ENCODE data around the gene LNPK.
"Not testable (repeated sequence)": the region's sequence is repeated elsewhere in the genome, so short reads cannot be mapped to it uniquely, and the experiment has no call there.

The LNPK gene

DNA sequence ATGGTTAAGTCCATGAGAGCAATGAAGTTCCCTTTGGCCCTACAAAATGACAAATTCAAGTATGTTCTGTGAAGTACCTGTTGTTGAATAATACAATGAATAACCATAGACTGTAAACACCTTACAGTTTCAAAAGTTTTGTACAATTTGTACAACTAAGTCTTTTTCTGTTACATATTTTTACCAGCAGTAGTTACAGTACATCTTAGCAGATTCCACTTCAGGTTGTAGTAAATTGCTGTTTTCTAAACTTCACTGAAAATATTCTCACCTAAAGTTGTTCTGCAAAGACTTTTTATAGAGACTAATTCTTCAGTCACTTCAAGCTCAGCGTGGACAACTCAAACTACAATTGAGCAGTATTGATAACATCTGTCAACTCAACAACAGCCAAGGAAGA lies 28.7 kb downstream of the LNPK start:
- DNase-seq (ENCODE audit: low read depth in 1 of 2, low spot score in 1 of 2): no peak

DNA sequence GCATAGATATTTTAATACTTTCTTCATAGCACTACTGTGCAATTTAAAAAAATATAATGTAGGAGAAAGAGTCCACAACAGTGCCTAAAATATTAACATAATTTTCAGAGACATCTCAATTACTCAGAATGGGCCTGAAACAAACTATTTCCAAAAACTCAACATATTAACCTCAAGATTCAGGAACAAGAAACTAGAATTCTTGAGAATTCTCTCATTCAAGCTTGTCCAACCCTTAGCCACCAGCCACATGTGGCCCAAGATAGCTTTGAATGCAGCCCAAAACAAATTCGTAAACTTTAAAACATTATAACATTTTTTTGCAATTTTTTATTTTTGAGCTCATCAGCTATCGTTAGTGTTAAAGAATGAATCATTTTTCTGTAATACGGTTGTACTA lies 35.2 kb downstream of the LNPK start:
- DNase-seq (ENCODE audit: low read depth in 1 of 2, low spot score in 1 of 2): no peak

DNA sequence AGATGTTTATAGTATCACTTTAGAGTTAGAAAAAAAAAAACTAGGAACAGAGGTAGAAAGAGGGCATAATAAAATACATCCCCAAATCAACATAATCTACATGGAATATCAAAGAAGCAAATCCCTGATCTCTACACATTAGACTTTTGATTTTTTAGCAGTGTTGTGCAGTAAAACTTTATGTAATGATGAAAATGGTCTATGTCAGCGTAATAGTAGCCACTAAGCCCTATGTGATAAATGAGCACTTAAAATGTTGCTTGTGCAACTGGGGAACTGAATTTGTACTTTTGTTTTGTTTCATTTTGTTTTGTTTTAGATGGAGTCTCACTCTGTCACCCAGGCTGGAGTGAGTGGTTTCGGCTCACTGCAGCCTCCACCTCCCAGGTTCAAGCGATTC lies 36.3 kb downstream of the LNPK start:
- no peak for DNase-seq (ENCODE audit: low read depth in 1 of 2, low spot score in 1 of 2)

DNA sequence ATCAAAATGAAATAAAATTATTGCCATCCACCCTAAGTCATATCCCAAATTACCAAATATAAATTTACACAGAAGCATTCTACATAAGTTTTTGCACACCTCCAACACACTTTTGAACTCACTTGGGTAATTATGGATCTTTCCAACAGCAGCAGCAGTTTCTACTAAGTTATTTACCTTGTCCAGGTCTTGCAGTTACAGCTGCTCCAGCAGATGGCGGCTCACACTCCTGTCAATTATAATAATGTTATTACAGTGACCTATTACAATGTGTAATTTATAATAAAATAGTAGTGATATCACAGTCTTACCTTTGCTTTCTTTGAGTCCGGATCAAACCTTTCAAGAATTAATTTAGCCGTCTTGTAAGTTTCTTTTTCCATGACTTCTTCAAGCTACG lies 37.9 kb downstream of the LNPK start:
- no peak for DNase-seq (ENCODE audit: low read depth in 1 of 2, low spot score in 1 of 2)

DNA sequence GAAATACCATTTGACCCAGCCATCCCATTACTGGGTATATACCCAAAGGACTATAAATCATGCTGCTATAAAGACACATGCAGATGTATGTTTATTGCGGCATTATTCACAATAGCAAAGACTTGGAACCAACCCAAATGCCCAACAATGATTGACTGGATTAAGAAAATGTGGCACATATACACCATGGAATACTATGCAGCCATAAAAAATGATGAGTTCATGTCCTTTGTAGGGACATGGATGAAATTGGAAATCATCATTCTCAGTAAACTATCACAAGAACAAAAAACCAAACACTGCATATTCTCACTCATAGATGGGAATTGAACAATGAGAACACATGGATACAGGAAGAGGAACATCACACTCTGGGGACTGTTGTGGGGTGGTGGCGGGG lies 38.9 kb downstream of the LNPK start:
- not testable (repeated sequence) for DNase-seq (ENCODE audit: low read depth in 1 of 2, low spot score in 1 of 2)

DNA sequence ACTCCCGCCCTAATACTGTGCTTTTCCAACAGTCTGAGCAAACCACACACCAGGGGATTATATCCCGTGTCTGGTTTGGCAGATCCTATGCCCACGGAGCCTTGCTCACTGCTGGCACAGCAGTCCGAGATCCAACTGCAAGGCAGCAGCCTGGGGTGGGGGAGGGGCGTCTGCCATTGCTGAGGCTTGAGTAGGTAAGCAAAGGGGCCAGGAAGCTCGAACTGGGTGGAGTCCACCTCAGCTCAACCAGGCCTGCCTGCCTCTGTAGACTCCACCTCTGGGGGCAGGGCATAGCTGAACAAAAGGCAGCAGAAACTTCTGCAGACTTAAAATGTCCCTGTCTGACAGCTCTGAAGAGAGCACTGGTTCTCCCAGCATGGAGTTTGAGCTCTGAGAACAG lies 44.2 kb downstream of the LNPK start:
- DNase-seq (ENCODE audit: low read depth in 1 of 2, low spot score in 1 of 2): no peak

DNA sequence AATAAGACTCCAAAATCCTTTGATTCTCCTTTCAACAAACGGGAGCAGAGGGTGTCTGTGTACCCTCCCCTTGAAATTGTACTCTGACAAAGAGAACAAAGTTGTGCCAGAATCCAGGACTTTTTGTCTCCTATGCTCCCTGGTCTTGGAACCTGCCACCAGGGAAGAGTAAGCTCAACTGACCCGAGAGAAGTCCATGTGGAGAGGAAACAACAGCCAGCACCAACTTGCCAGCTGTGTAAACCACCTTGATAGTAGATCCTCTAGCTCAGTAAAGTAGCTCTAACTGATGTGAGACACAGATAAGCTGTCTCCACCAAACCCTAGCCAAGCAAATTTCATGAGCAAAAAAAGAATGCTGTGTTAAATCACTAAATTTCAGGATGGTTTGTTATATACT lies 46.9 kb downstream of the LNPK start:
- no peak for DNase-seq (ENCODE audit: low read depth in 1 of 2, low spot score in 1 of 2)

DNA sequence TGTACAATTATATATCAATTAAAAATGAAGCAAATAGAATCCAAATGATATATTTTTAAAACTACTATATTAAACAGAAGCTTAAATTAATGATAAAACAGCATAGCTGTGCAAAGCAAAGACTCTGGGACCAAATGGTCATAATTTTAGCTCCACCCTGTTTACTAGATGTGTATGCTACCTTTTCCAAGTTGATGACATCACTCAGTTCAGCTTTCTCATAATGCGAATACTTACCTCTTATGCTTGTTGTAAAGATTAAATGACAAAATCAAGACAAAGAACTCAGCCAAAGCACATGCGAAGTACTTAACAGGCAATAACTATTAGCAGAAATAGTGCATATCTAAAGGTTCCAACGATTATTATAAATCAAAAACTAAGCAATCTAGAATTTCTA lies 51.6 kb downstream of the LNPK start:
- DNase-seq (ENCODE audit: low read depth in 1 of 2, low spot score in 1 of 2): no peak

DNA sequence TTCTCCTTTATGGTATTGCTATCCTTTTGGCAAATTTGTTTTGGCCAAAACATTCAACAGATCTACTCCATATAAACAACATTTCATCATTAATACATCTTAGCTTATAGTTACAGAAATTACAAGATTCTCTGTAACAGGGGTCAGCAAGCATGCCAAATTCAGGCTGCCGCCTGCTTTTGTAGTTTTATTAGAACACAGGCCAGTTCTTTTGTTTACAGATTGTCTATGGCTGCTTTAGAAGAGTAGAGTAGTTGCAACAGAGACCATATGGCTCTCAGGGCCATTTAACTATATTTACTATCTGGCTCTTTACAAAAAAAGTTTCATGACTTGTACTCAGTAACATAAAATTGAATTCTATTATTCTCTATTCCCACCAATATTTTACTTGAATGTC lies 53.9 kb downstream of the LNPK start:
- DNase-seq (ENCODE audit: low read depth in 1 of 2, low spot score in 1 of 2): no peak

DNA sequence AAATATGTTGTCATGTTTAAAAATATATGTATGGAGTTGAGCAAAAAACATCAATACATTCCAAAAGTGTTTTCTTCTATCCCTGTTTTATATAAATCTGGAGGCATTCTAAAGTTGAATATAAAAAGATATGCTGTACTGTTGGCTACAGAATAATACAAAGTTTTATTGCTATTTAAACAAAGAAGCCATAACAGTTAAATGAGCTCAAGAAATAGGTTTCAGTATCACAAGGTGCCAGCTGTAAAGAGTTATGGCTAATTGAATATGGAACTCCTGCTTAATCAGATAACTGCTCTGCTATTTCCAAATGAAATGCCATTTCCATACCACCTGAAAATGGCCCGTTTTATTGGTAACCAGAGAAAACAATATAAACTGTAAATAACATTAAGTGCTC lies 55.0 kb downstream of the LNPK start:
- no peak for DNase-seq (ENCODE audit: low read depth in 1 of 2, low spot score in 1 of 2)

DNA sequence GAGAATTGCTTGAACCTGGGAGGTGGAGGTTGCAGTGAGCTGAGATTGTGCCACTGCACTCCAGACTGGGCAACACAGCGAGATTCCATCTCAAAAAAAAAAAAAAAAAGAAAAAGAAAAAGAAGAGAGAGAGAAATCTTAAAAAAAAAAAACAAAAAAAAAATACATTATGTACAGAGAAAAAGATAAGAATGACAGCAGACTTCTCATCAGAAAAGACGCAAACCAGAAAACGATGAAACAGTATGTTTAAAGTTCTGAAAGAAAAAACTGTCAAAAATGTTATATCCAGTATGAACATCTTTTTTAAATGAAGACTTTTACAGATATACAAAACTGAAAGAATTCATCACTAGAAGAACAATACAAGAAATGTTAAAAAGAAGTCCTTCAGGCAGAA lies 60.4 kb downstream of the LNPK start:
- DNase-seq (ENCODE audit: low read depth in 1 of 2, low spot score in 1 of 2): no peak

DNA sequence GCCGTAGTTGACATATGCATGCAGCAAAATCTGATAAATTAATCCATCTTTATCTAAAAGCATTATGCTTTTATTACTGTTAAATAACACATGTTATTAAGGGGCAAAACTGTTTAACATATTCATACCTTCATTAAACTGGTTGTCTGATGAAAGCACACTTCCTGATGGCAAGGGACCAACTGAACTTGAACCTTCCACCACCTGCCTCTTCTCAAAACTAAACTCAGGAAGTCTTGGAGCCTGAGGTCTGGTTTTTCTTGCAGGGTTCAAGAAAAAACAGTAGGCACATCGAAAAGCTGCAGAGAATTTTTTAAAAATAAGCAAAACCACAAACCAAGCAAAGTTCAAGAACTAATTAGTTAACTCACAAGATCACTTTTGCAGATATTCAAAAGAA lies 64.9 kb downstream of the LNPK start:
- no peak for DNase-seq (ENCODE audit: low read depth in 1 of 2, low spot score in 1 of 2)

DNA sequence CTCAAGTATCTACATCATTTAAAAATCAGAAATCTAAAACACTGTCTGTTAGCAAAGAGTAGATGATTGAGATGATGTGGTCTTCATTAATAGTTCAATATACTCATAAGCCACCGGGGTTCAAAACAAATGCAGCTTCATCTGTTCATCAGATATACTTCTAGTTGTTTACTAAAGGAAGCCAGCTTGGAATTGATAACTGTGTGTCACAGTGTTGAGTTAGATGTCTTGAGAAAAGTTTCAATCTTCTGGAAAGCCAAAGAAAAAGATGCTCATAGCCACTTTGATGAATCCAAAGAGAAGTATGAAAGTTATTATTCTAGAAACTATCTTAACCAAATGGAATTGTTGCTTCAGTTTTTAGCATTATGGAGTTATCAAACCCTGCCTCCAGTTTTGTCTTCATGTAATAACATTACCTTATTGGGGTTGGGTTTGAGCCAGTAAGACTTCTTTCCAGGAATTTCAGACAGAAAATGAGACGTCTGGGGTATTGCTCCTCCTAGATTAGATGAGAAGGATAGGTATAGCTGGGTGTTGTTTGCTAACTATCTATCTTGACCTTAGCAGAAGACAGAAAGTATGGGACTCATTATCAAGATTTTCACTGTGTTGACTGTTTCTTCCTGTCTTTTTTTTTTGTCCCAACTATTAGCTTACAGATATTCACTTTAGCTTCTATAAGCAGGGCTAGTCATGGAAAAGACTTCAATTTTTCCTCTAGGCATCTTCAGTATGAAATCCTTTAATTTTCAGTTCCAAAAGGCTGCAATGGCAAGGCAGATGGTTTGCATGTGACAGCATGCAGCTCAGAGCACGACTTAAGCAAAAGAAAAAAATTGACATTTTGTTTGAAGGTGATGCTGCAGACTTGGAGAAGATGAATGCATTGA lies 66.5 kb downstream of the LNPK start:
- DNase-seq (ENCODE audit: low read depth in 1 of 2, low spot score in 1 of 2): no peak

DNA sequence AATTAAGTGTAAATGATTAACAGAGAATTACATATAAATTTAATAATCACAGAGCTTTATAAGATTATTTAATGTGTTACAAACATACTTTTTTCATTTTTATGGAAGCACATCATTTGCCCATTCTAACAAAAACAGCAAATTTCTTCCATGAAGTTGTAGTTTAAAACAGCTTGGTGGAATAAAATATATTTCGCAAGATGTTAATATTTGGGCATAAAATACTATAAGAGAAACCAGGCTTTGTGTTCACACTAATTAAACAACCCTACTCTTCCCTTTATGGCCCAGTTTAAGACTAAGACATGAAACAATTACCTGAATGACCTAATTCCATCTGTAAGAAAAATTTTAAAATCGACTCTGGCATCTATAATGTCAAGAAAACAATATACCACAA lies 69.4 kb downstream of the LNPK start:
- no peak for DNase-seq (ENCODE audit: low read depth in 1 of 2, low spot score in 1 of 2)

DNA sequence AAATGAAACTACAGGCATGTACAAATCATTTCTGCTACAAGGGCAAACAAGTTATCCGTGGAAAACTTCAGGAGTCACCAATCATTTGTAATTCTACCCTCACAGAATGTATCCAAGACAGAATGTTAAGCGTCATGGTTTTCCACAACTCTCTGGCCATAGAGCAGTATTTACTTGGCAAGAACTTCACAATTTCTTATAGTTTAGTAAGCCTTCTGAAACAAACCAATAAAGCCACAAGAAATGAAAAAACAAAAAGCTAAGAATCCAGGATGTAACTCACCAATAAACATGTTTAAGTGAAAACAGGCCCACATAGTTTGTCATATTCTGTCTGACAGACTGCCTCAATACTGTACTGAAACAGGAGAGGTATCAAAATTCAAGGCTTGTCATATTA lies 70.3 kb downstream of the LNPK start:
- DNase-seq (ENCODE audit: low read depth in 1 of 2, low spot score in 1 of 2): no peak

DNA sequence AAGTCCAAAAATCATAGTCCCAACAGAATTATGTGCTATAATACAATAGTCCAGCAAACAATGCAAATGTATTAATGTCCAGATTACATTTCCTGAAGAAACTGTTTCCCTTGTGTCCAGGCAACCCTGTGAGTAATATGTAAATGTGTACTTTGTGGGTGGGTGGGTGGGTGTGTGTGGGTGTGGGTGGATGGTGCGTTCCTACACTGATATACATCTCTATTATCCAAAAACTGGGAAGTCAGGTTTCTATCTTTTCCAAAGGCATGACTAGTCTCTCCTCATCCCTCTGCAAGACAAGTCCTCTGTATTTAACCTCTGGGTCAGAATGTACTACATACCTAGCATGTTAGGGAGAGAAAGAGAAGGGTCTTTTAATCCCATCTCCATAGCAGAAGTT lies 71.6 kb downstream of the LNPK start:
- DNase-seq (ENCODE audit: low read depth in 1 of 2, low spot score in 1 of 2): no peak

DNA sequence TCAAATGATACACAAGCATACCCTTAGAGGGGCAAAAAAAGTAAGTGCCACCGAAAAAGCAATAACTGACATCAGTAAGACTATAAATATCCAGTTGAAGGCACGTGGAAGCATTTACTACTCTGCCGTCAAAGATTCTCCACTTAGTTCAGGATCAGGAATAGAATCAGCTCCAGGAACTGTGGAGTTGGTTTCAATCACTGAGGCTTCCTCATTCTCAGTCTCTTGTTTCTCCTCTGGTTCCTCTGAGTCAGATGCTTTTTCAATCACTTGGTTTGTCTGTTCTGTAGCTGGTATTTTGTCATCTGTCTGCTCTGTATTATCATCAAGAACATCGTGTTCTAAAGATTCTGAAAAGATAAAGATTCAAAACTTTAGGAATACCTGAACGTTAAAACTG lies 72.2 kb downstream of the LNPK start:
- DNase-seq (ENCODE audit: low read depth in 1 of 2, low spot score in 1 of 2): no peak

DNA sequence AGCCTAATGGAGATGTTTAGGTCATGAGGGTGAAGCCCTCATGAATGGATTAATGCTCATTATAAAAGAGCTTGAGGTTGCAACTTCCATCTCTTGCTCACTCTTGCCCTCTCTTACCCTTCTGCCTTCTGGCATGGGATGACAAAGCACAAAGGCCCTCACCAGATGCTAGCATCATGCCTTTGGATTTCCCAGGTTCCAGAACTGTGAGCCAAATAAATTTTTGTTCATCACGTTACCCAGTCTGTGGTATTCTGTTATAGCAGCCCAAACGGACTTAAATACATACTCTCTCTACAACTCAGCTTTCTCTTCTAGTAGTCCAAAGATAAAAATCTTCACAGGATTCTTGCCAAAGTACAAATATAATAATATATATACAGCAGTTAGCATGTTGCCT lies 75.8 kb downstream of the LNPK start:
- DNase-seq (ENCODE audit: low read depth in 1 of 2, low spot score in 1 of 2): no peak

DNA sequence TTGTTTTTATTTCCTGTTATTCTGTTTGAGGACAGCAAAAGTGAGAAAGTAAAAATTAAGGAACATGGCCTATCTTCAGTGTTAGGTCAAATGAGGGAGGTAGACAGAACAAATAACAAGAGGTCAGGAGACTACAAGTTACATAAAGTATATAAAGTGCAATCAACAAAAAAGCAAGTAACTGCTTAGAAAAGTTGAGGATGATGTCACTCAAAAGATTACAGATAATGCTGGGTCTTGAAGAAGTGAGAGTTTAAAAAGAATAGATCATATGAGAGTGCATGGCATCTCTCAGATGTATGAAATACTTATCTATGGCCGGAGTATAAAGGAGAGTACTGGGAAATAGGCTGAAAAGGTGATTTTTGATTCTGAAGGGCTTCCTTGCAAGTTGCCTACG lies 79.9 kb downstream of the LNPK start:
- no peak for DNase-seq (ENCODE audit: low read depth in 1 of 2, low spot score in 1 of 2)

DNA sequence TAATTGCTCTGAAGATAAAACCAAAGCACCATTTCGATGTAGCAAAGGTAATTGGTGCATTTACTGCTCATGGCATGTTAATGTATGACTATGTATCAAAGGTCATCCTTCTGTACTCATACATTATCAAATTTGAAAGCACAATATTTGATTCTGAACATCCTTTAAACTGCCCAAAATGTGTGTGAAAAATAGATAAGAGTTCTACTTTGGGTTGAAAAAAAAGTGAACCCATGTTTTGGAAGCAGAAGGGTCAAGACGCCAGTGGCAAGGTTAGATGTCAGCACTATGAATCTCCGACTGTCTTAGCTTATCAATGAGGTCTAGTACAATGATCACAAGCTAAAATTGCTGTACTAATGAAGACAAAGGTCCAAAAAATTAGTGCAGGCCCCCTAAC lies 83.1 kb downstream of the LNPK start:
- DNase-seq (ENCODE audit: low read depth in 1 of 2, low spot score in 1 of 2): no peak

DNA sequence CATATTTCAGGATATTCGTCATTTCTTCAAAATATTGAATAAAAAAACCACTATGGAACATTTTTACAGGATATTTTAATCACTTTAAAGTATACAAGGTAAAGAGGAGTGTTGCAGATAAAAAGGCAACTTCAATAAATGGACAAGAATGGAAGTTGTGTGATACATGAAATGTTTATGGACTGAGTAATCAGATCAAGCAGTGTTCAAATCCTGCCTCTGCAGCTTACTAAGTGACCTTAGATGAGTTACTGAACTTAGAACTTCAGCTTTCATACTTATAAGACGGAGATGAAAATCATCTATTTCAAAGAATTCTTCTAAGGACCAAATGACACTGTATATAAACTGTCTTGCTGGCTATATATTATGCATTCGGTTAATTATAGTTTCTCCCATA lies 87.2 kb downstream of the LNPK start:
- DNase-seq (ENCODE audit: low read depth in 1 of 2, low spot score in 1 of 2): no peak

DNA sequence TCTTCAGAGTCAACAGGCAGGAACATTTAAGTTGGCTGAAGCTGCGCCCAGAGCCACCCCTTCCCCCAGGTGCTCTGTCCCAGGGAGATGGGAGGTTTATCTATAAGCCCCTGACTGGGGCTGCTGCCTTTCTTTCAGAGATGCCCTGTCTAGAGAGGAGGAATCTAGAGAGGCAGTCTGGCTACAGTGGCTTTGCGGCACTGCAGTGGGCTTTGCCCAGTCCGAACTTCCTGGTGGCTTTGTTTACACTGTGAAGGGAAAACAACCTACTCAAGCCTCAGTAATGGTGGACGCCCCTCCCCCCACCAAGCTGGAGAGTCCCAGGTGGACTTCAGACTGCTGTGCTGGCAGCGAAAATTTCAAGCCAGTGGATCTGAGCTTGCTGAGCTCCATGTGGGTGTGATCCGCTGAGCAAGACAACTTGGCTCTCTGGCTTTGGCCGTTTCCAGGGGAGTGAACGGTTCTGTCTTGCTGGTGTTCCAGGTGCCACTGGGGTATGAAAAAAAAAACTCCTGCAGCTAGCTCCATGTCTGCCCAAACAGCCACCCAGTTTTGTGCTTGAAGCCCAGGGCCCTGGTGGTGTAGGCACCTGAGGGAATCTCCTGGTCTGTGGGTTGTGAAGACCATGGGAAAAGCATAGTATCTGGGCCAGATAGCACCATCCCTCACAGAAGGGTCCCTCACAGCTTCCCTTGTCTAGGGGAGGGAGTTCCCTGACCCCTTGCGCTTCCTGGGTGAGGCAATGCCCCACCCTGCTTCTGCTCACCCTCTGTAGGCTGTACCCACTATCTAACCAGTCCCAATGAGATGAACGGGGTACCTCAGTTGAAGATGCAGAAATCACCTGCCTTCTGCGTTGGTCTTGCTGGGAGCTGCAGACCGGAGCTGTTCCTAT lies 88.0 kb downstream of the LNPK start:
- DNase-seq (ENCODE audit: low read depth in 1 of 2, low spot score in 1 of 2): not testable (repeated sequence)
